K562 (cell line): ENCODE results near the gene COG3.

Experiments used
- SAFB2 ChIP-seq: fragments of 200-400 bp; formaldehyde crosslinking; IDR thresholded peaks from 2 replicates; pipeline ENCODE4 v1.6.1; 2018; ENCODE audit warnings: borderline replicate concordance, low read length, low read depth, moderate library complexity; ENCODE audit not compliant: severe bottlenecking
- TBP ChIP-seq: optimal IDR thresholded peaks from 2 replicates; pipeline ENCODE3; 2011; ENCODE audit warnings: low read depth, low read length, improper control_type of control experiment
- XRCC5 ChIP-seq: fragments of 200-400 bp; formaldehyde crosslinking; IDR thresholded peaks from 2 replicates; pipeline ENCODE4 v1.6.1; 2017; ENCODE audit warnings: low read depth, mild to moderate bottlenecking, low read length
- TF ChIP-seq, protein P1 (sequence below): fragments of 450-650 bp; conservative IDR thresholded peaks from 2 replicates; pipeline ENCODE4 v1.6.1; 2016; ENCODE audit warnings: missing genetic modification characterization, low read depth, mild to moderate bottlenecking, control low read depth, missing compliant biosample characterization
- TF ChIP-seq, protein P2 (sequence below), 2 experiments: fragments of 450-650 bp in 1 of 2; sonication (generic) in 1 of 2; formaldehyde crosslinking in 1 of 2; IDR thresholded peaks in 1 of 2; conservative IDR thresholded peaks in 1 of 2; 2 replicates each; pipeline versions ENCODE4 v1.6.1 to v1.8.1; 2016 to 2023; ENCODE audit warnings: mild to moderate bottlenecking in 2 of 2, moderate library complexity in 2 of 2, inconsistent platforms in 1 of 2, missing genetic modification reagents in 1 of 2

DNA sequence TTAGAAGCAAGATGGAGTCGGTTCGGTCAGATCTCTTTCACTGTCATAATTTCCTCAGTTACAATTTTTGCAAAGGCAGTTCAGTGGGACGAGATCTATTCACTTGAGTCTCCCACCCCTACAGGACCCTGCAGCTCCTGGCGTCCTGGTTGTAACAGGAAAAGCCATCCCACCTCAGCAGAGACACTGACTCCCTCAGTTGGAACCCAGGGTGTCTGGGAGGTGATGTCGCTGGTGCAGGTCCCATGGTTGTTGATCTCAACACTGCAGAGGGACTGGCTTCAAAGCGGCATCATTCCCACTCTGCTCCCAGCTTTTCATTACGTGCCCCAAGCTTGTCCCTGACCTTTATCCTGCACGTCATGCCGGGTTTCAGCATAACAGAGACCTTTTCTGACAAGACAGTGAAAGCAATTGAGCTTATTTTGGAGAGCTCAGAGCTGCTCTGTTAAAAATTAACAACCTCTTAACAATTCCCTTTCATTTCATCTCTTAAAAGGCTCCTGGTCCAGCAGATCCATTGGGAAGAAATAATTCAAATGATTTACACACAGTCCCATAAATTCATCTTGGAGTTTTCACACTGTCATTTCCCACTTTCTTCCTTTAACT is 17.6 kb upstream of the COG3 start:
- TF ChIP-seq, protein P1, sequence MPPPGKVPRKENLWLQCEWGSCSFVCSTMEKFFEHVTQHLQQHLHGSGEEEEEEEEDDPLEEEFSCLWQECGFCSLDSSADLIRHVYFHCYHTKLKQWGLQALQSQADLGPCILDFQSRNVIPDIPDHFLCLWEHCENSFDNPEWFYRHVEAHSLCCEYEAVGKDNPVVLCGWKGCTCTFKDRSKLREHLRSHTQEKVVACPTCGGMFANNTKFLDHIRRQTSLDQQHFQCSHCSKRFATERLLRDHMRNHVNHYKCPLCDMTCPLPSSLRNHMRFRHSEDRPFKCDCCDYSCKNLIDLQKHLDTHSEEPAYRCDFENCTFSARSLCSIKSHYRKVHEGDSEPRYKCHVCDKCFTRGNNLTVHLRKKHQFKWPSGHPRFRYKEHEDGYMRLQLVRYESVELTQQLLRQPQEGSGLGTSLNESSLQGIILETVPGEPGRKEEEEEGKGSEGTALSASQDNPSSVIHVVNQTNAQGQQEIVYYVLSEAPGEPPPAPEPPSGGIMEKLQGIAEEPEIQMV (tag), result no peak
- TF ChIP-seq, protein P2, sequence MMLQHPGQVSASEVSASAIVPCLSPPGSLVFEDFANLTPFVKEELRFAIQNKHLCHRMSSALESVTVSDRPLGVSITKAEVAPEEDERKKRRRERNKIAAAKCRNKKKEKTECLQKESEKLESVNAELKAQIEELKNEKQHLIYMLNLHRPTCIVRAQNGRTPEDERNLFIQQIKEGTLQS (IDR thresholded peaks at IDR 0.05), result no peak
- TF ChIP-seq, protein P2 (CRISPR knock-in tag; conservative IDR thresholded peaks at IDR 0.05), result no peak
- TF ChIP-seq SAFB2 (no peak), XRCC5 (no peak), TBP (no peak)
